Esophagus squamous epithelium (tissue), 5 donors: ENCODE measurements around the gene TMEM184A. TPM values are rescaled to one million over a fixed set of nuclear protein-coding genes. Genes with fewer than 3 reads are reported as not detected.

Experiments used
- DNase-seq: peaks from one replicate; lab custom pipeline; 2025; lab: John Stamatoyannopoulos, UW
- H3K27ac ChIP-seq, 4 donors: fragments of 200-600 bp; sonication (generic); one replicate each; pipeline ENCODE4 v1.5.1; 2016 to 2019; ENCODE audit warnings: mild to moderate bottlenecking in 1 of 4
- H3K27me3 ChIP-seq, 4 donors: fragments of 200-600 bp; sonication (generic); 1 replicate in 3 of 4; 2 replicates in 1 of 4; pipeline versions ENCODE4 v1.5.1 to v1.6.0; 2017 to 2021; ENCODE audit warnings: antibody characterized with exemption in 1 of 4
- H3K36me3 ChIP-seq, 3 donors: fragments of 200-600 bp; sonication (generic); one replicate each; pipeline ENCODE4 v1.5.1; 2016 to 2019
- H3K4me1 ChIP-seq, 3 donors: fragments of 200-600 bp; sonication (generic); one replicate each; pipeline ENCODE4 v1.5.1; 2017 to 2019
- H3K4me3 ChIP-seq, 4 donors: fragments of 200-600 bp; sonication (generic); 1 replicate in 3 of 4; 2 replicates in 1 of 4; pipeline ENCODE4 v1.5.1; 2016 to 2019; ENCODE audit warnings: mild to moderate bottlenecking in 2 of 4, moderate library complexity in 1 of 4
- H3K9me3 ChIP-seq, 3 donors: fragments of 200-600 bp; sonication (generic); one replicate each; pipeline ENCODE4 v1.5.1; 2016 to 2019
- CTCF ChIP-seq, 6 experiments: fragments of 450-650 bp in 4 of 6; fragments of 200-600 bp in 2 of 6; sonication (generic) in 2 of 6; IDR thresholded peaks; one replicate each; pipeline ENCODE4 v1.5.1; 2016 to 2019; ENCODE audit warnings: antibody characterized with exemption in 6 of 6, mild to moderate bottlenecking in 4 of 6, moderate library complexity in 4 of 6
- POLR2A ChIP-seq, 4 donors: fragments of 450-650 bp; IDR thresholded peaks; one replicate each; pipeline ENCODE4 v1.6.1; 2017; ENCODE audit warnings: antibody characterized with exemption in 4 of 4, mild to moderate bottlenecking in 4 of 4, moderate library complexity in 3 of 4
- WGBS, 2 donors: methylation state at CpG; one replicate each; pipeline ENCODE4 v1.1.5; 2018; 5-methylcytosine and 5-hydroxymethylcytosine counted together
- intact Hi-C: fragments of 100-400 bp; cut with DNase I; formaldehyde crosslinking; loops from one replicate; pipeline ENCODE4 v1.15.0; 2022
- total RNA-seq, 4 donors: library from RNA; depleted of rRNA; stranded (reverse); fragments of >200 nt; gene quantifications; one replicate each; pipeline ENCODE4 v1.1.0, GENCODE V29; 2016
- donor health status: DM: yes; HTN: yes; CAD: no.

The TMEM184A gene
- total RNA-seq, 4 donors from 2014 or later = 56.7 to 204 (median 98.9) TPM

- H3K36me3 ChIP-seq = peaks cover 26 to 53% (median 32%) of the 10 kb centered on the region in 3 donors
- H3K27ac ChIP-seq = no peak overlapping the region
- peaks cover 14 to 54% (median 21%) of the 10 kb centered on the region in 3 donors for H3K4me1 ChIP-seq
- H3K27me3 ChIP-seq = no peaks in the 10 kb centered on the region
- no peaks in the 10 kb centered on the region for H3K9me3 ChIP-seq
- WGBS, 2 donors = 45 to 72% methylated on average over 3 to 4 of the region's 20 CpGs
- TF ChIP-seq CTCF (IDR thresholded peaks at IDR 0.05) = no peak
- no peak for TF ChIP-seq POLR2A (IDR thresholded peaks at IDR 0.05)
- peak overlapping the region in 2 of 4 donors; percentile 77 to 100 for H3K4me3 ChIP-seq
- DNase-seq = no peak
- intact Hi-C loops = no loop called here
Observed at GRCh38 chr7:1502845-1503244, 53.2 kb downstream of the TMEM184A start.

- TF ChIP-seq CTCF (IDR thresholded peaks at IDR 0.05) = no peak
- no peak for TF ChIP-seq POLR2A (IDR thresholded peaks at IDR 0.05)
- no peak for DNase-seq
- Histone ChIP-seq H3K27me3 (no peaks in the 10 kb centered on the region), H3K4me3 (no peak overlapping the region), H3K36me3 (peaks cover 33 to 64% (median 38%) of the 10 kb centered on the region in 3 donors), H3K9me3 (no peaks in the 10 kb centered on the region), H3K4me1 (peaks cover 14 to 46% (median 21%) of the 10 kb centered on the region in 3 donors), H3K27ac (no peak overlapping the region)
- 85 to 94% methylated on average over 5 to 19 of the region's 21 CpGs for WGBS, 2 donors
- intact Hi-C loops = no loop called here
Observed at GRCh38 chr7:1501487-1502270, 54.3 kb downstream of the TMEM184A start.

- 93 to 95% methylated on average over 13 to 15 of the region's 34 CpGs for WGBS, 2 donors
- Histone ChIP-seq H3K27me3 (no peaks in the 10 kb centered on the region), H3K9me3 (no peaks in the 10 kb centered on the region), H3K27ac (no peak overlapping the region), H3K36me3 (peaks cover 38 to 79% (median 45%) of the 10 kb centered on the region in 3 donors), H3K4me3 (no peak overlapping the region), H3K4me1 (peaks cover 14 to 33% (median 21%) of the 10 kb centered on the region in 3 donors)
- intact Hi-C loops = no loop called here
- no peak for TF ChIP-seq CTCF (IDR thresholded peaks at IDR 0.05)
- no peak for TF ChIP-seq POLR2A (IDR thresholded peaks at IDR 0.05)
- no peak for DNase-seq
Observed at GRCh38 chr7:1500064-1500807, 55.8 kb downstream of the TMEM184A start.

GRCh38 chr7:1499367-1500029 lies 56.5 kb downstream of the TMEM184A start:
- no peaks in the 10 kb centered on the region for H3K27me3 ChIP-seq
- H3K27ac ChIP-seq = no peak overlapping the region
- TF ChIP-seq POLR2A (IDR thresholded peaks at IDR 0.05) (no peak), CTCF (IDR thresholded peaks at IDR 0.05) (no peak)
- peaks cover 39 to 86% (median 45%) of the 10 kb centered on the region in 3 donors for H3K36me3 ChIP-seq
- H3K4me1 ChIP-seq = peaks cover 14 to 26% (median 21%) of the 10 kb centered on the region in 3 donors
- intact Hi-C loops = no loop called here
- DNase-seq = no peak
- 80 to 100% methylated on average over 1 to 9 of the region's 33 CpGs for WGBS, 2 donors
- H3K4me3 ChIP-seq = no peak overlapping the region
- no peaks in the 10 kb centered on the region for H3K9me3 ChIP-seq
